IgD-negative memory B cell (primary cell): ENCODE measurements around the gene RASSF1. TPM values are rescaled to one million over a fixed set of nuclear protein-coding genes. Genes with fewer than 3 reads are reported as not detected.
A peak's percentile ranks its signal among the peaks of the same experiment; 100 is the strongest.

Experiments used
- H3K27ac Mint-ChIP-seq, 3 donors: one replicate each; pipeline ENCODE4 v1.8.0; 2020 to 2022; ENCODE audit warnings: mild to moderate bottlenecking in 3 of 3, mixed read lengths in 3 of 3, moderate library complexity in 1 of 3
- H3K27me3 Mint-ChIP-seq: one replicate; pipeline ENCODE4 v1.8.0; 2021; ENCODE audit warnings: mixed read lengths
- H3K36me3 Mint-ChIP-seq: one replicate; pipeline ENCODE4 v1.8.0; 2020; ENCODE audit warnings: mild to moderate bottlenecking, mixed read lengths
- H3K4me1 Mint-ChIP-seq, 3 donors: one replicate each; pipeline ENCODE4 v1.8.0; 2020 to 2022; ENCODE audit warnings: mixed read lengths in 3 of 3, mild to moderate bottlenecking in 1 of 3
- H3K4me3 Mint-ChIP-seq, 4 donors: one replicate each; pipeline ENCODE4 v1.8.0; 2020 to 2022; ENCODE audit warnings: mild to moderate bottlenecking in 4 of 4, mixed read lengths in 4 of 4, moderate library complexity in 3 of 4
- H3K9me3 Mint-ChIP-seq, 3 donors: one replicate each; pipeline ENCODE4 v1.8.0; 2020 to 2021; ENCODE audit warnings: mixed read lengths in 3 of 3, mild to moderate bottlenecking in 1 of 3
- polyA plus RNA-seq: library from polyadenylated mRNA; unstranded; fragments of 300-500 nt; fragmentation: Illumina TruSeq; gene quantifications from one replicate; pipeline ENCODE4 v1.2.3, GENCODE V29; 2021

Gene RASSF1
- polyA plus RNA-seq, 1 donor from 2014 or later, result 155 TPM

DNA sequence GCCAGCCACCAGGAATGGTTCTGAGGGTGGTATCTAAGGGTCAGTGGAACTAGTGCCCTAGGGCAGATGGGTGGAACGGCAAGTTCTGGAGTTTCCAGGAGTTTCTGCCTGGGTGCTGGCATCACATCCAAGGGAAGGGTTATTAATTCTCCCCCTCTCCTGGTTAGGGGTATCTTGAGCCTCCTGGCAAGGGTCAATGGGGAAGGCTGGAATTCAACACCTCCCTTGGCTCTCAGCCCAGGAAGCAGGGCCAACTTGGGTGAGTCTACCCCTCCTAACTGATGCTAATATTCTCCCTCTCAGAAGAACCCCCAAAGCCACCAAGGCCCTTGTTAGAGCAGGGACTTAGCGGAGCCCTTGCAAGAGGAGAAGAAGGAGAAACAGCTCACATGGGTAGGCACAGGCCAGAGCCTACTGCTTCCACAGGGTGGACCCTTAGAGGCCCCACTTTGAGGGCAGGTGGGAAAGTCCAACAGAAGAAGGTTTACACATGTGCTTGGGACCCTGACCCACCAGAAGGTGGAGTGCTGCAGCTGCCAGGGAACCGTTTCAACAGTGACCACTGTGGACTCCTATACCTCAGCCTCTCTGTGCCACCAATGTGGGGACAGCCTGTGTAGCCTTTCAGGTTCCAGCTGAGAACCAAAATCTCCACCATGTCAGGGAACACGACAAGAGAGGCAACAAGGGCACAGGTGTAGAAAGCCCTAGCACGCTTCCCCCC lies 15.4 kb upstream of the RASSF1 start:
- Mint-ChIP-seq H3K36me3 (no peaks in the 10 kb centered on the region), H3K27me3 (no peaks in the 10 kb centered on the region), H3K27ac (peak overlapping the region in 2 of 3 donors; percentile 32 to 71), H3K4me1 (peaks cover 31 to 37% (median 33%) of the 10 kb centered on the region in 3 donors), H3K4me3 (peak overlapping the region in 2 of 4 donors; percentile 63 to 84), H3K9me3 (no peaks in the 10 kb centered on the region)

DNA sequence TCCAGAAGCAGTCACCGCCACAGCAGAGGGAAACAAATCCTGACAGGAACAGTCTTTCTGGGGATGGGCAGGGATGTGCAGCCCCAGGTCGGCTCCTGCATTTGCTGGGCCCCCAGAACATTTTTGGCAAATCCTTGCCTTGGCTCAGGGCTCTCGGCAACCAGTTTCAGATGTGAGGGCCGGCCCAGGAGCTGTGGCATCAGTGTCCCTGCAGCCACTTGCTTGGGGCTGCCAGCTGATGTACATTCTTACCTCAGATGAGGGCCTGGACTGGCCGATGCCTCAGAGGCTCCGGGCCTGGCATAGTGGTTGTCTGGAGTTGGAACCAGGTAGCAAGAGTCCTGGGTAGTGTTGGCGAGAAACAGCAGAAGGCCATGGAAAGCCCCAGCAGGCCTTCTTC lies 14.2 kb upstream of the RASSF1 start:
- Mint-ChIP-seq H3K27ac (no peak overlapping the region), H3K4me1 (peaks cover 38 to 45% (median 40%) of the 10 kb centered on the region in 3 donors)

DNA sequence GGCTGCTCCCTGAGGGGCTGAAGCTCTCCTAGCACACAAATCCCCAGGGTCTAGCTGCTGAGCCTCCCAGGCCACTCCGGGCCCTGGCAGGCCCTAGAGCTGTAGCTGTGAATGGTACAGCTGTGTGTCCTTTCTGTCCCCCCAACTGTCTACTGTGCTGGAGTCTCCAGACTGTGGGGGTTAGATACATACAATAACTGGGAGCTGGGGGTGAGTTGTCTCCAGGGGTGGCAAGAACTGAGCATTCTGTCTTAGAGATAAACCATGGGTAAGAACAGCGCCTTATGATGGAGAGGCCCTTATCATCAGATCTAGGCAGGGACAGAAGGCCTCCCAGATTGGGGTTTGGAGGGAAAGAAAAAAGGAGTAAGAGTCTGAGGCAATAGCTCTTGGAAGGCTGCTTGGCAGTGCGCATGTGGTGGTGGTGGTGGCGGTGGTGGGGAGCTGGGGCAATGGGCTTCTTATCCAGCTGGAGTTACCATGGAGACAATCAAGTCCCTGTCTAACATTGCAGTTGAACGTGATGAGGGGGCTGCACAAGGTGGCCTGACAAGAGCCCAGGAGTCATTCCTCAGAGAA lies 13.6 kb upstream of the RASSF1 start:
- Mint-ChIP-seq H3K27me3 (no peaks in the 10 kb centered on the region), H3K36me3 (no peaks in the 10 kb centered on the region), H3K4me3 (no peak overlapping the region), H3K4me1 (peaks cover 34 to 44% (median 35%) of the 10 kb centered on the region in 3 donors), H3K27ac (no peak overlapping the region), H3K9me3 (no peaks in the 10 kb centered on the region)

More for the DNA sequence above, 14.2 kb upstream of the RASSF1 start:
- Mint-ChIP-seq H3K9me3 (no peaks in the 10 kb centered on the region), H3K36me3 (no peaks in the 10 kb centered on the region), H3K4me3 (peak overlapping the region in 1 of 4 donors; percentile 38), H3K27me3 (no peaks in the 10 kb centered on the region)

DNA sequence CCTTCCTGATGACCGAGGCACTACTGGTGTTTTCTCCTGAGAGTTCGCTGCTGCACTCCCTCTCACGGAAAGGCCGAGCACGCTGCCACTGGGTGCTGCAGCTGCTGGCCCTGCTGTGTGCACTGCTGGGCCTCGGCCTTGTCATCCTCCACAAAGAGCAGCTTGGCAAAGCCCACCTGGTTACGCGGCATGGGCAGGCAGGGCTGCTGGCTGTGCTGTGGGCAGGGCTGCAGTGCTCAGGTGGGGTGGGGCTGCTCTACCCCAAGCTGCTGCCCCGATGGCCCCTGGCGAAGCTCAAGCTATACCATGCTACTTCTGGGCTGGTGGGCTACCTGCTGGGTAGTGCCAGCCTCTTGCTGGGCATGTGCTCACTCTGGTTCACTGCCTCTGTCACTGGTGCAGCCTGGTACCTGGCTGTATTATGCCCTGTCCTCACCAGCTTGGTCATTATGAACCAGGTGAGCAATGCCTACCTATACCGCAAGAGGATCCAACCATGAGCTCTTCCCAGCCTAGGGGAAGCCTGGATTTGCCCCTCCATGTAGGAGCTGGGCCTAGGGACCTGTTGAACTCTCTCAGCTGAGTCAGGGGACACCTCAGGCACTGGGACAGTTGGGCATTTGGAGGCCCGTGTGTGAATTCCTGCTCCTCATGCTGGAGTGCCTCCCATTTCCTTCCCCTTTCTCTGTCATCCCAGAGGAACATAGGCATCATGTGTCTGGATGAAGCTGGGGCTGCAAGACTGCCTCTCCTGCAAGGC lies 12.8 kb upstream of the RASSF1 start:
- Mint-ChIP-seq H3K4me1 (peaks cover 30 to 41% (median 33%) of the 10 kb centered on the region in 3 donors), H3K27me3 (no peaks in the 10 kb centered on the region), H3K27ac (peak overlapping the region in 1 of 3 donors; percentile 56), H3K36me3 (no peaks in the 10 kb centered on the region), H3K9me3 (no peaks in the 10 kb centered on the region), H3K4me3 (peak overlapping the region in 2 of 4 donors; percentile 58 to 79)

DNA sequence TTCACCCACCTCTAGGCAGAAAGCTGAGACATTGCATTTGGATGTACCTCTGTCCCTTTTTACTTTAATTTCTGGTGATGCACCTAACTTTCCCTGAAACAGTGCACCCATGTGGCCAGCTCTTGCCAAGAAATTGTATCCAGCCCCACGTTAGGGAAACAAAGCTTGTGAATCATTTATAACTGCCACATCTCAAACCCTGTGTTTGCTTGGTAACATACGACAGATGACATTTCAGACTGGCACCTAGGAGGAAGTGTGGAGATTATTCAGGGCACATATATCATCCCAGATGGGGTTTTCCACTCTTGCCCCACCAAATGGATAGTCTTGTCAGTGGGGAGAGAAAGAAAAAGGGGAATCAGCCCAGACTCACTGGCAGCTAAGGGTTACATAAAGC lies 12.1 kb upstream of the RASSF1 start:
- Mint-ChIP-seq H3K4me3 (peak overlapping the region in 2 of 4 donors; percentile 58 to 79), H3K4me1 (peaks cover 24 to 36% (median 28%) of the 10 kb centered on the region in 3 donors), H3K27ac (peak overlapping the region in 1 of 3 donors; percentile 56), H3K9me3 (no peaks in the 10 kb centered on the region), H3K36me3 (no peaks in the 10 kb centered on the region), H3K27me3 (no peaks in the 10 kb centered on the region)

DNA sequence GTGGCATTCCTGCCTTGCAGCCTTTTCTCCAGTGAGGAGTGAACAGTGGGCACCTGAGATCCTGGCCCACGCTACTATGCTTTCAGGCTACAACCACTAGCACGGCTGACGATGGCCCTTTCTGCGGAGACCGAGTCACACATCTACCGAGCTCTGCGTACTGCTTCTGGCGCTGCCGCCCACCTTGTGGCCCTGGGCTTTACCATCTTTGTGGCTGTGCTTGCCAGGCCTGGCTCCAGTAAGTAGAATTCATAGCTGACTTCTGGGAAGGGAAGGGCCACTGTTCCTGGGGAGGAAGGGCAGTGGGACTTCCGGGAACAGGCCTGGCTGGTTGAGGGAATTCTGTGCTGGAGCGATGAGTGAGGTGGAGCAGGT lies 10.7 kb upstream of the RASSF1 start:
- Mint-ChIP-seq H3K36me3 (no peaks in the 10 kb centered on the region), H3K4me1 (peaks cover 17 to 26% (median 22%) of the 10 kb centered on the region in 3 donors), H3K4me3 (peak overlapping the region; percentile 92 to 100 (median 98)), H3K27me3 (no peaks in the 10 kb centered on the region), H3K9me3 (no peaks in the 10 kb centered on the region), H3K27ac (peak overlapping the region; percentile 94 to 98 (median 97))

DNA sequence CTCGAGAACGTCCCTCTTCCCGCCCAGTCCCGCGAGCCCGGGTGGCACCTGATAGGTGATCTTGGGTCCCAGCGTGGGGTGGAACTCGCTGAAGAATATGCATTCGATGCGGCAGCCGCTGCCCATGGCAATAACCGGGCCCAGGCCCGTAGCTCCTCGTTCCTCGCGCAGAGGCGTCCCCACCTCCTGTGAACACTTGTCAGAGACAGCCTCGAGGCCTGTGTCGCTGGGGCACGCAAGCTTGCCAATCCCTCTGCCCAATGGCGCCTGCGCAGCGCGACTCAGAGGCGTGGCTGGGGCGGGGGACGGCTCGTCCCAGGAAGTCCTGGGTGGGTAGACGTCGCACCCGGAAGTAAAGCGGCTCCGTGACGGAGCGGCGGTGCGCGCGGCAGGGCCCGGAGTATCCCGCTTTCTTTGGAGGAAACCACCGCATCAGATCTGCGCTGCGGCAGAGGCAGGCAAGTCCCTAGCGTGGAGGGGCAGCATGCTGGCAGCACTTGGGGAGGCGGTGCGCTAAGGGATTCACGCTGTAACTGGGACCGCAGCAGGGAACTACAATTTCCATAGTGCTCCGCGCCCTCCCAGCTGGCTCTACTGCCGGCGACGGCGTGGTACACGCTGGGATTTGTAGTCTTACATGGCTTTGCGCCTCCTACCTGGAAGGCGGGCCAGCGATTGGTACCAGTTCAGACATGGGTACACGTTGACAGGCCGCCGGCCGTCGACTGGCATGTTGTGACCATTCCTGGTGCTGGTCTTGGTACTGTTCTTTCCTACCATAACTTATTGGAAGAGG lies 10.1 kb upstream of the RASSF1 start, which contains the start of the genes CYB561D2 and NPRL2:
Gene CYB561D2 (plus strand): TSS at position 336 of the 796 bp plus-strand sequence. CDS start 572 bp downstream, outside the sequence.
Gene NPRL2 (minus strand): TSS at position 249 of the 796 bp plus-strand sequence. CDS start 123 bp downstream, at position 126.
- H3K4me1 Mint-ChIP-seq, result peaks cover 21 to 28% (median 26%) of the 10 kb centered on the region in 3 donors
- no peaks in the 10 kb centered on the region for H3K27me3 Mint-ChIP-seq
- peak within 1 kb of the TSS; percentile 94 to 98 (median 97) for H3K27ac Mint-ChIP-seq
- H3K4me3 Mint-ChIP-seq, result peak within 1 kb of the TSS; percentile 92 to 100 (median 98)
- no peaks in the 10 kb centered on the region for H3K9me3 Mint-ChIP-seq
- no peaks in the 10 kb centered on the region for H3K36me3 Mint-ChIP-seq

DNA sequence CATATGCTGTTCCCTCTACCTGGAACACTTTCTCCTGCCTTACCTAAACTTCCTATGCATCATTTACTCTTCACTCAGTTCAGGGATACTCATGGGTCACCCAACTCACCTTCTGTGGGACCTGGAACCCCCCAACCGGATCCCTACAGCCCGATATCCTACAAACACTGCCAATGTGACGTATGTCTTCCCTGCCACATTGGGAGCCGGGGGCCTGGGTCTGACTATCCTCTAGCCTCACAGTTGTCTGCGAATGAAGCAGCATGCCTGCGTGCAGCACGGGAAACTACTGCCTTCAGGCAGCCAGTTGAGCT lies 9.5 kb upstream of the RASSF1 start:
- no peaks in the 10 kb centered on the region for H3K27me3 Mint-ChIP-seq
- H3K9me3 Mint-ChIP-seq, result no peaks in the 10 kb centered on the region
- H3K27ac Mint-ChIP-seq, result peak overlapping the region; percentile 94 to 98 (median 97)
- H3K36me3 Mint-ChIP-seq, result no peaks in the 10 kb centered on the region
- peak overlapping the region; percentile 92 to 100 (median 98) for H3K4me3 Mint-ChIP-seq
- H3K4me1 Mint-ChIP-seq, result peaks cover 21 to 27% (median 27%) of the 10 kb centered on the region in 3 donors

DNA sequence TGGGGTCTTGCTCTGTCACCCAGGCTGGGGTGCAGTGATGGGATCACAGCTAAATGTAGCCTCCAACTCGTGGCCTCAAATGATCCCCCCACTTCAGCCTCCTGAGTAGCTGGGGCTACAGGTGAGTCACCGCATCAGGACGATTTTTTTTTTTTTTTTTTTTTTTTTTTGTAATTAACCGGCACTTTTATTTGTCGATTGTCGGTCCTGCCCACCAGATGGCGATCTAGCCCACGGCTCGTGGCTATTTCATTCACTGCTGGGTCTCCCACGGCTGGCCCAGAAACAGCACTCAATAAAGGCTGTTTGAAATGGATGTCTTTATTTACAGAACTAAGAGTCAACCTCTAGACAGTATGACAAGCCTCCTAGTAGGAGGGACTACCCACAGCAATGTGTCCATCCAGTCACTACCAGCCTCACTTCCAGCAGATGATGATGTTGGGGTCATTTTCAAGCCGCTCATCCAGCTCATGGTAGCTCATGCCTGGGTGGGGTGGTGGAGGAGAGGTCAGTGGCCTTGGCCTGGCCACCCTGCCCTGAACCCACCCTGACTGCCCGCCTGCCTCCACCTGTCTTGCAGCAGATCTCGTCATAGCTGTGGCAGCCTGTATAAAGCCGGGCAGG lies 6.7 kb upstream of the RASSF1 start:
- no peaks in the 10 kb centered on the region for H3K27me3 Mint-ChIP-seq
- H3K27ac Mint-ChIP-seq, result peak overlapping the region in 2 of 3 donors; percentile 71 to 94
- no peaks in the 10 kb centered on the region for H3K9me3 Mint-ChIP-seq
- peak overlapping the region in 2 of 4 donors; percentile 46 to 80 for H3K4me3 Mint-ChIP-seq
- H3K36me3 Mint-ChIP-seq, result no peaks in the 10 kb centered on the region
- peaks cover 22 to 27% (median 26%) of the 10 kb centered on the region in 3 donors for H3K4me1 Mint-ChIP-seq

DNA sequence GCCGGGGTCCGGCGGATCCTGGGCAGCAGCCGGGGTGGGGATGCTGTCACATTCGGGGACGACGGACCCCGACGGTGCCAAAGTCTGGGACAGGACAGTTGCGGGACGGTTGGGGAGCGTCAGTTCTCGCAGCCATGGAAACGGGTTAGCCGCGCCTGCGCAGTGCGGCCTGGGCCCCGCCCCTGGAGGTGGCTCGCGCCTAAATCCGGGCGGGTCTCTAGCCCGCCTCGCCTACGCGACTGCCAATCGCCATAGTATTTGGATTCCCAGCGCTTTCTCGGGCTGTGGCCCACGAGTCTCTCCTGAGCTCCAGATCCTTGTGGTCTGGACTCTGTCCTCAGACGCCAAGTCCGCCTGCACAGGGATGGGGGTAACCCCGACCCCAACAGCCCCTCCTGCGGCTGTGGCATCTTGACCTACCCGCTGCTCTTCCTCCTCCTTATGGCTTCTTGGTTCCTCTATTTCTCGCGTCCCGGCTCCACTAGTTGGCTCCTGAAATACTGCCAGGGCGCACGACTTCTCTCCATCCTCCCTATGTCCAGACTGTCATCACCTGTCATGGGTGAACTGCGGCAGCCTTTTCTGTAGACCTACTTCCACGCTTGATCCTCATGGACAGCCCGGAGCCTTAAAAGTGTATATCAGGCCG lies 5.1 kb upstream of the RASSF1 start, which contains the start of gene ZMYND10:
Gene ZMYND10 (minus strand): TSS at position 147 of the 649 bp plus-strand sequence. CDS start 153 bp downstream, outside the sequence.
- H3K27me3 Mint-ChIP-seq, result no peaks in the 10 kb centered on the region
- no peaks in the 10 kb centered on the region for H3K9me3 Mint-ChIP-seq
- peak within 1 kb of the TSS in 2 of 3 donors; percentile 57 to 79 for H3K27ac Mint-ChIP-seq
- H3K4me1 Mint-ChIP-seq, result peaks cover 17 to 20% (median 20%) of the 10 kb centered on the region in 3 donors
- H3K4me3 Mint-ChIP-seq, result peak within 1 kb of the TSS; percentile 52 to 74 (median 68)
- no peaks in the 10 kb centered on the region for H3K36me3 Mint-ChIP-seq

DNA sequence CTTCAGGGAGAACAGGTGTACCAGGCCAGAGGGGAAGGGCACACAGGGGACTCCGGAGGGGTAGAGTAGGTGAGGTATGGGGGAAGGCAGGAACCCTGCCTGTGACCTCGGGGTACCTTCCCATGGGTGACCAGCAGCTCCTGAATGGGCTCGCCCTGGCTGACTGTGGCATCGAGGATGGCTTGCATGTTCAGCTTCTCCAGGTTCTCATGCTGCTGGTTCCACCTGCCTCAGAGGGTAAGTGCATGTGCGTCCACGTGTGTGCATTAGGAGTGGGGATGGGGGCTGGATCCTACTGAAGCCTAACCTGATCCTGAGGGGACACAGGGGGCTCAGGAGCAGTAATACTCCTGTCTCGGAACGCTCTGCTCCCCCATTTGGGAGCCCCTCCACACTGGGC lies 4.4 kb upstream of the RASSF1 start:
- H3K9me3 Mint-ChIP-seq, result no peaks in the 10 kb centered on the region
- peak overlapping the region in 1 of 3 donors; percentile 79 for H3K27ac Mint-ChIP-seq
- no peaks in the 10 kb centered on the region for H3K27me3 Mint-ChIP-seq
- H3K4me1 Mint-ChIP-seq, result peaks cover 11 to 17% (median 15%) of the 10 kb centered on the region in 3 donors
- H3K36me3 Mint-ChIP-seq, result no peaks in the 10 kb centered on the region
- H3K4me3 Mint-ChIP-seq, result peak overlapping the region; percentile 36 to 70 (median 58)

DNA sequence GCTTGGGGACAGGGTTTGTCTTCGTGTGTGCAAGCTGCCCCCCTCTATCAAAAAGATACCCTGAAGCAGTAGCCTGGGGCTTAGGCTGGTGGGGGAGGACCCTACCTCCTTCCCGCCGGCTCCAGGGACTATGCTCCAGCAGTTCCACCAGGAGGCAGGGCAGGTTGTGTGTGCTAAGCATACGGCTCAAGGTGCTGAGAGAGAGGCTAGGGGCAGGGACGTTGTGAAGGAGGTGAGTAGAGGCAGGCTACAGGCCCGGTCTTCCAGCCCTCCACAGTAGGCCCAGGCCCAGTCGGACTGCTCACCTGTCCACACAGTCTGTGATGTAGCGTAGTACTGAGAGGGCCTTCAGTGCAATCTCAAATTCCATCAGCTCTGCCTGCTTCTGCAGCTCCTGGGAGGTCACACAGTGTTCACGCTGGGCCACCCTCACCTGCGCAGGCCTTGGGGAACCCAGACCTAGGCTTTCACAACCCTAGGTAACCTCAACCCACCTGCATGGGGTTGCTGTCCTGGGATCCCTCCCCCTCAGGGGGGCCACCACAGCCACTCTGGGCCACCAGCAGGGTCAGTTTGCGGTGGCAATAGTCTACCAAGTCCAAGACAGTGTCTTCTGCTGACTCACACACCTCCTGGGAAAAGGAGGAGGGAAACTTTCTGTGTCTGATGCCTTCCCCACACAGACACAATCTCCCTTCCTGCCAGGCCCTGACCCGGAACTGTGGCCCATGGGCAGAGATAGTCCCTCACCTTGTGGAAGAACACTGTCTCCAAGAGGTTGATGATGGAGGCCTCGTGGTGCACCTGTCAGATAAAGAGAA lies 2.4 kb upstream of the RASSF1 start:
- Mint-ChIP-seq H3K4me1 (peaks cover 20 to 26% (median 23%) of the 10 kb centered on the region in 3 donors), H3K9me3 (no peaks in the 10 kb centered on the region), H3K27ac (peak overlapping the region in 1 of 3 donors; percentile 90), H3K36me3 (no peaks in the 10 kb centered on the region), H3K4me3 (peak overlapping the region in 3 of 4 donors; percentile 23 to 88 (median 60)), H3K27me3 (no peaks in the 10 kb centered on the region)
